Heart right ventricle (tissue), 16 donors: ENCODE measurements around the gene AP5S1. TPM values are rescaled to one million over a fixed set of nuclear protein-coding genes. Genes with fewer than 3 reads are reported as not detected.

Source experiments
- ATAC-seq, 8 donors: fragments of 200-7000 bp; cut with Tn5 transposase; one replicate each; pipeline ENCODE4 v1.9.1; 2020; ENCODE audit warnings: mild to moderate bottlenecking in 8 of 8, moderate library complexity in 8 of 8, moderate number of reproducible peaks in 1 of 8
- DNase-seq, 2 donors: peaks; one replicate each; pipeline ENCODE4 v3.0.0-alpha.2; 2020
- H3K27ac ChIP-seq, 10 donors: fragments of 200-600 bp; sonication (generic) in 2 of 10; one replicate each; pipeline versions ENCODE4 v1.5.0 to v1.8.0; 2020 to 2022; ENCODE audit warnings: mild to moderate bottlenecking in 3 of 10
- H3K27me3 ChIP-seq, 7 donors: fragments of 200-600 bp; one replicate each; pipeline ENCODE4 v1.8.0; 2021 to 2022; ENCODE audit warnings: mild to moderate bottlenecking in 2 of 7
- H3K36me3 ChIP-seq, 9 donors: fragments of 200-600 bp; sonication (generic) in 1 of 9; one replicate each; pipeline versions ENCODE4 v1.5.0 to v1.8.0; 2020 to 2022; ENCODE audit warnings: mild to moderate bottlenecking in 2 of 9
- H3K4me1 ChIP-seq, 9 donors: fragments of 200-600 bp; sonication (generic) in 1 of 9; one replicate each; pipeline versions ENCODE4 v1.5.0 to v1.8.0; 2020 to 2022; ENCODE audit warnings: mild to moderate bottlenecking in 4 of 9
- H3K4me3 ChIP-seq, 10 donors: fragments of 200-600 bp; sonication (generic) in 2 of 10; one replicate each; pipeline versions ENCODE4 v1.5.0 to v1.8.0; 2020 to 2022; ENCODE audit warnings: mild to moderate bottlenecking in 7 of 10, moderate library complexity in 2 of 10
- H3K9me3 ChIP-seq, 11 donors: fragments of 200-600 bp in 10 of 11; sonication (generic) in 2 of 11; one replicate each; pipeline versions ENCODE4 v1.5.0 to v1.8.0; 2013 to 2022; ENCODE audit warnings: mild to moderate bottlenecking in 2 of 11, control low read depth in 1 of 11, moderate library complexity in 1 of 11
- WGBS, 2 donors: extraction: QIAGEN DNeasy Blood & Tissue Kit; methylation state at CpG; one replicate each; pipeline ENCODE4 v1.1.7; 2013; ENCODE audit warnings: inconsistent platforms in 1 of 2; 5-methylcytosine and 5-hydroxymethylcytosine counted together
- intact Hi-C, 10 donors: fragments of 100-400 bp; cut with DNase I; formaldehyde crosslinking; loops; one replicate each; pipeline versions ENCODE4 v1.11.1 to v1.14.2; 2022
- polyA plus RNA-seq, 2 donors: library from polyadenylated mRNA; stranded (reverse); fragments of 200-250 nt; gene quantifications; one replicate each; pipeline ENCODE4 v1.2.3, GENCODE V29; 2013
- total RNA-seq, 10 donors: library from RNA; stranded (reverse); fragmentation: NEBNext Ultra II Directional in 3 of 10; extraction: Animal tissue kit (Norgen Biotek cat#: 25700) in 3 of 10; gene quantifications; one replicate each; pipeline versions ENCODE4 v1.2.1 to v1.2.4, GENCODE V29; 2021 to 2023
- TF ChIP-seq, protein P1 (sequence below), 9 donors: fragments of 200-600 bp; sonication (generic) in 2 of 9; IDR thresholded peaks; one replicate each; pipeline versions ENCODE4 v1.5.0 to v1.8.0; 2021 to 2022; ENCODE audit warnings: antibody characterized with exemption in 9 of 9, mild to moderate bottlenecking in 5 of 9, moderate library complexity in 1 of 9
- donor health status: Arrhythmogenic right ventricular cardiomyopathy.
- donor health status: ischemic (EF 13 %, LVEDD 7.1; RV severe dilation, severe dysfunction).
- donor health status: healthy with polysubstance abuse.
- donor health status: DM: no; HTN: yes; CAD: no.
- donor health status: DM: no; HTN: no; CAD: no.
- donor health status: ischemic (EF 25% LVEDD 6.9; RV normal size, moderate dysfunction).
- donor health status: ischemic (EF 25% LVEDD 5.7; RV mildly dilated, moderate dysfunction).
- donor health status: healthy.
- donor health status: DM: yes; HTN: yes; CAD: no.
- donor health status: Ischemic cardiomyopathy.
- donor health status: ischemic (EF 35%, LVEDD 5.7; RV mildly dilated, moderate dysfunction).
- donor health status: nonischemic (EF 11% LVEDD 7.7; RV severe dilation, severe dysfunction).
- donor health status: DM: yes; HTN: yes; CAD: no.
- donor health status: PGD.
- donor health status: ischemic (EF 29% LVEDD 5.4; RV normal size, mild dysfunction).
- donor health status: nonischemic (EF 23%, LVEDD 6.1; RV moderate dilation, normal function).

The AP5S1 gene
- total and polyA plus RNA-seq, 12 donors, result 7.2 to 17.5 (median 14.5) TPM

DNA sequence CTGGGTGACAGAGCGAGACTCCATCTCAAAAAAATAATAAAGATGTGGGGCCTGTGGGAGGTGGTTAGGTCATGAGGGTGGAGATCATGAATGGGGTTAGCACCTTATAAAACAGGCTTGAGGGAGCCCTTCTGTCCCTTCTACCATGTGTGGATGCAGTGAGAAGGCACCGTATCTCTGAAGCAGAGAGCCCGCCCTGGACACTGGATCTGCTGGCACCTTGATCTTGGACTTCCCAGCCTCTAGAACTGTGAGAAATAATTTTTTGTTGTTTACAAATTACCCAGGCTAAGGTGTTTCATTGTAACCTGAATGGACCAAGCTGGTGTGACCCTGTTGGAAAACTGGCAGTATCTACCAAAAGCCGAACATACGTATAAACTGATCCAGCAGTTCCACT lies 53.2 kb downstream of the AP5S1 start:
- Histone ChIP-seq H3K4me1 (peaks cover 0 to 36% (median 0%) of the 10 kb centered on the region in 9 donors), H3K36me3 (peaks cover 0 to 80% (median 14%) of the 10 kb centered on the region in 9 donors), H3K9me3 (no peaks in the 10 kb centered on the region), H3K27ac (no peak overlapping the region), H3K4me3 (no peak overlapping the region), H3K27me3 (no peaks in the 10 kb centered on the region)
- intact Hi-C loops, result loop anchor here in 1 of 10 donors (10.0 kb wide), 1 partner anchor 131 kb away; no protein-coding TSS in a partner anchor
- TF ChIP-seq, protein P1, sequence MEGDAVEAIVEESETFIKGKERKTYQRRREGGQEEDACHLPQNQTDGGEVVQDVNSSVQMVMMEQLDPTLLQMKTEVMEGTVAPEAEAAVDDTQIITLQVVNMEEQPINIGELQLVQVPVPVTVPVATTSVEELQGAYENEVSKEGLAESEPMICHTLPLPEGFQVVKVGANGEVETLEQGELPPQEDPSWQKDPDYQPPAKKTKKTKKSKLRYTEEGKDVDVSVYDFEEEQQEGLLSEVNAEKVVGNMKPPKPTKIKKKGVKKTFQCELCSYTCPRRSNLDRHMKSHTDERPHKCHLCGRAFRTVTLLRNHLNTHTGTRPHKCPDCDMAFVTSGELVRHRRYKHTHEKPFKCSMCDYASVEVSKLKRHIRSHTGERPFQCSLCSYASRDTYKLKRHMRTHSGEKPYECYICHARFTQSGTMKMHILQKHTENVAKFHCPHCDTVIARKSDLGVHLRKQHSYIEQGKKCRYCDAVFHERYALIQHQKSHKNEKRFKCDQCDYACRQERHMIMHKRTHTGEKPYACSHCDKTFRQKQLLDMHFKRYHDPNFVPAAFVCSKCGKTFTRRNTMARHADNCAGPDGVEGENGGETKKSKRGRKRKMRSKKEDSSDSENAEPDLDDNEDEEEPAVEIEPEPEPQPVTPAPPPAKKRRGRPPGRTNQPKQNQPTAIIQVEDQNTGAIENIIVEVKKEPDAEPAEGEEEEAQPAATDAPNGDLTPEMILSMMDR (IDR thresholded peaks at IDR 0.05), result no peak
- no peak for ATAC-seq
- no peak for DNase-seq
- 98 to 99% methylated on average over 5 of the region's 5 CpGs for WGBS, 2 donors

DNA sequence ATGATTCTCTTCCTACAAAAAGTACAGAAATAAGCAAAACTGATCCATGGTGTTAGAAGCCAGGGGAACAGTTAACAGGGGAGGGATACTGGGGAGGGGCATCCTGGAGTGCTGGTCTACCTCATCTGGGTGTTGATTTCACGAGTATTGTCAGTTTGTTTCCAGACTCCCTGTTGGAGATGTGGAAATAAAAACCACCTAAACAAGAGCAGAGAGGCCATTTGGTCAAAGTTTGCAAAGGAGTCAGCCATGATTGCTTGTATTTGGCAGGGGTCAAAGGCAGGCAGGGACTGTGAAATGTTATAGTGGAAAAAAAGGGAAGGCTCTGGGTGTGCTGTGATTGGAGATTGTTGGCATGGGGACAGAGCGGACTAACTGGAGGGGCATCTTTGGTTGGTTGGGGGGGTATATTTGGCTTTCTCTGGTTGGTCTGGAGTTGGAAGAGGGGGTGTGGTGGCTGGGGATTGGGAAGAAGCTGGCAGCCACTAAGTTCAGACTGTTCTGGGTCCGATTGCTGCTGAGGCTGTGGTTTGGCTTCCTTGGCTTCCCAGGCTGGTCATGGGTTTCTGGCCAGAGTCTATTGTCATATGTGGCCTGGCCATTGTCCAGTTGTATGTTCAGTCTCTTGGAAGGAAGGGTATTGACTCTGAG lies 54.0 kb downstream of the AP5S1 start:
- intact Hi-C loops, result loop anchor here in 1 of 10 donors (10.0 kb wide), 1 partner anchor 130 kb away; no protein-coding TSS in a partner anchor
- TF ChIP-seq, protein P1 (IDR thresholded peaks at IDR 0.05), result no peak
- no peak overlapping the region for H3K27ac ChIP-seq
- no peak overlapping the region for H3K4me3 ChIP-seq
- H3K36me3 ChIP-seq, result peaks cover 0 to 80% (median 14%) of the 10 kb centered on the region in 9 donors
- ATAC-seq (peak in 2 of 8 donors; percentile 7 to 9), DNase-seq (no peak)
- peaks cover 0 to 36% (median 0%) of the 10 kb centered on the region in 9 donors for H3K4me1 ChIP-seq
- 51 to 63% methylated on average over 3 of the region's 3 CpGs for WGBS, 2 donors
- no peaks in the 10 kb centered on the region for H3K9me3 ChIP-seq
- no peaks in the 10 kb centered on the region for H3K27me3 ChIP-seq

DNA sequence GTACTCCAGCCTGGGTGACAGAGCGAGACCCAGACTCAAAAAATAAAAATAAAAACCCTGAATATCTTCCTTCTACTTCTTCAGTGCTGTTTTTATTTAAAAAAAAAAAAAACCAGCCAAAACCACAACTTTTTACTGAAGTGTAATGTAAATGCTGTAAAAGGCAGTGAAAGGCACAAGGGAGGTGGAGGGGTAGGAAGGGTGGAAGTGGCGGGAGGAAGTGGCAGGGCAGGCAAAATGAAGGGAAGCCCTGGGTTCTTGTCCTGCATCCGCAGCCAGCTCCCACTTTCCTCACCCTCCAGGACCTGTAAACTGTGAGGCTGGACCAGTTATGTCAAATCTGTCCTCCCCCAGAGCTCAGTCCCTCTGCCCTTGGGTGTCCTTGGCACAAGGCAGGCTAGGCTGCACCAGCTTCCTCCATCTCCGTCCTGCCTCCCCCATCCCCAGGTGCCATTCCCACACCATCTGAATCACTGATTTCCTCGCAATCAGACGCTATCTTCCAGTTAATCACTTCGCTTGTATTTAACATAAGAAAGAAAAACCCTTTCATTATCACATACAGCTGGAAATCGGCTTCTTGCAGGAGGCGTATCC lies 55.1 kb downstream of the AP5S1 start:
- WGBS, 2 donors, result 78 to 84% methylated on average over 9 of the region's 9 CpGs
- H3K27ac ChIP-seq, result no peak overlapping the region
- ATAC-seq, result peak in 1 of 8 donors; percentile 17
- TF ChIP-seq, protein P1 (IDR thresholded peaks at IDR 0.05), result no peak
- H3K4me3 ChIP-seq, result no peak overlapping the region
- DNase-seq, result no peak
- peaks cover 0 to 75% (median 14%) of the 10 kb centered on the region in 9 donors for H3K36me3 ChIP-seq
- no peaks in the 10 kb centered on the region for H3K9me3 ChIP-seq
- H3K27me3 ChIP-seq, result no peaks in the 10 kb centered on the region
- peaks cover 0 to 30% (median 0%) of the 10 kb centered on the region in 9 donors for H3K4me1 ChIP-seq
- intact Hi-C loops, result loop anchor here in 1 of 10 donors (10.0 kb wide), 1 partner anchor 129 kb away; no protein-coding TSS in a partner anchor

DNA sequence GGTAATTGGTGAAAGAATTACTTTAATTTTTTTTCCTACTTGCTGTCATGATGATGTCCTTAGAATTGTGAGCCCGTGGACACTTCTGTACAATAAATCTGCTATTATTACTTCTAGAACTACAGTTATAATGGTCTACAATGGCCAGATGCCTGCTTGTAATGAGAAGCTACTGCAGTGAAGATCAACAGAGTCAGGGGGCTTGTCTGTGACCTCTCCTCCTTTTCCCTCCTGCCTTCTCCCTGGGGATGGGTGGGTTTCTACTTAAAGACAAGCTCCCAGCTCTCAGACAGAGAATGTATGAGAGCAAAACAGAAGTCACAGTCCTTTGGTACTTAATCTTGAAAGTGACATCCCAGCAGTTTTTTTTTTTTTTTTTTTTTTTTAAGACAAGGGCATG lies 55.7 kb downstream of the AP5S1 start:
- DNase-seq (no peak), ATAC-seq (no peak)
- Histone ChIP-seq H3K27me3 (no peaks in the 10 kb centered on the region), H3K36me3 (peaks cover 0 to 75% (median 14%) of the 10 kb centered on the region in 9 donors), H3K4me1 (peaks cover 0 to 29% (median 0%) of the 10 kb centered on the region in 9 donors), H3K9me3 (no peaks in the 10 kb centered on the region), H3K4me3 (no peak overlapping the region), H3K27ac (no peak overlapping the region)
- intact Hi-C loops, result loop anchor here in 1 of 10 donors (10.0 kb wide), 1 partner anchor 129 kb away; no protein-coding TSS in a partner anchor
- TF ChIP-seq, protein P1 (IDR thresholded peaks at IDR 0.05), result no peak
- 56 to 62% methylated on average over 1 of the region's 1 CpG for WGBS, 2 donors
